Measurements from ENCODE around the gene ARMC3.
A peak's percentile ranks its signal among the peaks of the same experiment; 100 is the strongest.
"Not testable (repeated sequence)": the region's sequence is repeated elsewhere in the genome, so short reads cannot be mapped to it uniquely, and the experiment has no call there.

ARMC3 gene

GRCh38 chr10:22911067-22911466 is 16.8 kb upstream of the ARMC3 start:
- H3K36me3 ChIP-seq (ENCODE audit: insufficient read depth, insufficient read length, low read length) = no peaks in the 10 kb centered on the region
- no peaks in the 10 kb centered on the region for H3K27me3 ChIP-seq (ENCODE audit: insufficient read depth, insufficient read length)
- peaks cover 15% of the 10 kb centered on the region; the same call in 1 of the 2 replicates for H3K9me3 ChIP-seq (ENCODE audit: insufficient read depth, low read length)
- no peak overlapping the region for H3K9ac ChIP-seq (ENCODE audit: insufficient read length, low read depth)
- no peak for DNase-seq (ENCODE audit: low read depth, low spot score)
- H3K4me3 ChIP-seq (ENCODE audit: insufficient read length, low read depth) = no peak overlapping the region
- TF ChIP-seq YY1 (IDR thresholded peaks at IDR 0.05; ENCODE audit: insufficient read depth, insufficient read length) (no peak), ZNF274 (IDR thresholded peaks at IDR 0.05; ENCODE audit: low read depth, low read length) (no peak), SUZ12 (IDR thresholded peaks at IDR 0.05; ENCODE audit: extremely low read depth, insufficient read depth, insufficient read length) (no peak)
- H3K4me1 ChIP-seq (ENCODE audit: insufficient read depth, insufficient read length) = no peaks in the 10 kb centered on the region

GRCh38 chr10:22911889-22912762 is 15.7 kb upstream of the ARMC3 start:
- Histone ChIP-seq H3K9me3 (ENCODE audit: insufficient read depth, low read length) (peaks cover 20% of the 10 kb centered on the region; the same call in 1 of the 2 replicates), H3K27me3 (ENCODE audit: insufficient read depth, insufficient read length) (no peaks in the 10 kb centered on the region), H3K4me3 (ENCODE audit: insufficient read length, low read depth) (no peak overlapping the region), H3K4me1 (ENCODE audit: insufficient read depth, insufficient read length) (no peaks in the 10 kb centered on the region), H3K36me3 (ENCODE audit: insufficient read depth, insufficient read length, low read length) (no peaks in the 10 kb centered on the region), H3K9ac (ENCODE audit: insufficient read length, low read depth) (no peak overlapping the region)
- DNase-seq (ENCODE audit: low read depth, low spot score) = no peak
- TF ChIP-seq YY1 (IDR thresholded peaks at IDR 0.05; ENCODE audit: insufficient read depth, insufficient read length) (no peak), SUZ12 (IDR thresholded peaks at IDR 0.05; ENCODE audit: extremely low read depth, insufficient read depth, insufficient read length) (no peak), ZNF274 (IDR thresholded peaks at IDR 0.05; ENCODE audit: low read depth, low read length) (no peak)

GRCh38 chr10:22912763-22913384 is 15.0 kb upstream of the ARMC3 start:
- H3K9ac ChIP-seq (ENCODE audit: insufficient read length, low read depth) = no peak overlapping the region
- H3K27me3 ChIP-seq (ENCODE audit: insufficient read depth, insufficient read length) = no peaks in the 10 kb centered on the region
- H3K4me1 ChIP-seq (ENCODE audit: insufficient read depth, insufficient read length) = no peaks in the 10 kb centered on the region
- no peak overlapping the region for H3K4me3 ChIP-seq (ENCODE audit: insufficient read length, low read depth)
- DNase-seq (ENCODE audit: low read depth, low spot score) = no peak
- TF ChIP-seq YY1 (IDR thresholded peaks at IDR 0.05; ENCODE audit: insufficient read depth, insufficient read length) (no peak), SUZ12 (IDR thresholded peaks at IDR 0.05; ENCODE audit: extremely low read depth, insufficient read depth, insufficient read length) (no peak), ZNF274 (IDR thresholded peaks at IDR 0.05; ENCODE audit: low read depth, low read length) (no peak)
- peaks cover 20% of the 10 kb centered on the region; the same call in 1 of the 2 replicates for H3K9me3 ChIP-seq (ENCODE audit: insufficient read depth, low read length)
- H3K36me3 ChIP-seq (ENCODE audit: insufficient read depth, insufficient read length, low read length) = no peaks in the 10 kb centered on the region

- TF ChIP-seq YY1 (IDR thresholded peaks at IDR 0.05; ENCODE audit: insufficient read depth, insufficient read length) (no peak), ZNF274 (IDR thresholded peaks at IDR 0.05; ENCODE audit: low read depth, low read length) (no peak)
These were observed 14.3 kb upstream of the ARMC3 start for GRCh38 chr10:22913474-22914092.

GRCh38 chr10:22915314-22915713 is 12.5 kb upstream of the ARMC3 start:
- Histone ChIP-seq H3K4me1 (ENCODE audit: insufficient read depth, insufficient read length) (no peaks in the 10 kb centered on the region), H3K27me3 (ENCODE audit: insufficient read depth, insufficient read length) (no peaks in the 10 kb centered on the region), H3K9ac (ENCODE audit: insufficient read length, low read depth) (no peak overlapping the region), H3K36me3 (ENCODE audit: insufficient read depth, insufficient read length, low read length) (no peaks in the 10 kb centered on the region), H3K9me3 (ENCODE audit: insufficient read depth, low read length) (peaks cover 5% of the 10 kb centered on the region; the same call in 1 of the 2 replicates), H3K4me3 (ENCODE audit: insufficient read length, low read depth) (no peak overlapping the region)
- no peak for TF ChIP-seq ZNF274 (IDR thresholded peaks at IDR 0.05; ENCODE audit: low read depth, low read length)
- TF ChIP-seq YY1 (IDR thresholded peaks at IDR 0.05; ENCODE audit: insufficient read depth, insufficient read length) = no peak
- TF ChIP-seq SUZ12 (IDR thresholded peaks at IDR 0.05; ENCODE audit: extremely low read depth, insufficient read depth, insufficient read length) = no peak
- DNase-seq (ENCODE audit: low read depth, low spot score) = no peak

More at GRCh38 chr10:22913474-22914092, 14.3 kb upstream of the ARMC3 start:
- no peak overlapping the region for H3K4me3 ChIP-seq (ENCODE audit: insufficient read length, low read depth)
- H3K27me3 ChIP-seq (ENCODE audit: insufficient read depth, insufficient read length) = no peaks in the 10 kb centered on the region
- no peak overlapping the region for H3K9ac ChIP-seq (ENCODE audit: insufficient read length, low read depth)
- no peaks in the 10 kb centered on the region for H3K36me3 ChIP-seq (ENCODE audit: insufficient read depth, insufficient read length, low read length)
- no peaks in the 10 kb centered on the region for H3K4me1 ChIP-seq (ENCODE audit: insufficient read depth, insufficient read length)
- H3K9me3 ChIP-seq (ENCODE audit: insufficient read depth, low read length) = peaks cover 14% of the 10 kb centered on the region; the same call in 1 of the 2 replicates
- DNase-seq (ENCODE audit: low read depth, low spot score) = no peak

GRCh38 chr10:22925088-22925487 is 2.8 kb upstream of the ARMC3 start:
- Histone ChIP-seq H3K36me3 (ENCODE audit: insufficient read depth, insufficient read length, low read length) (no peaks in the 10 kb centered on the region), H3K9ac (ENCODE audit: insufficient read length, low read depth) (no peak overlapping the region), H3K4me1 (ENCODE audit: insufficient read depth, insufficient read length) (no peaks in the 10 kb centered on the region), H3K4me3 (ENCODE audit: insufficient read length, low read depth) (no peak overlapping the region), H3K9me3 (ENCODE audit: insufficient read depth, low read length) (peaks cover 6% of the 10 kb centered on the region), H3K27me3 (ENCODE audit: insufficient read depth, insufficient read length) (peaks cover 33% of the 10 kb centered on the region)
- DNase-seq (ENCODE audit: low read depth, low spot score) = no peak
- TF ChIP-seq YY1 (IDR thresholded peaks at IDR 0.05; ENCODE audit: insufficient read depth, insufficient read length) = no peak
- TF ChIP-seq ZNF274 (IDR thresholded peaks at IDR 0.05; ENCODE audit: low read depth, low read length) = no peak
- no peak for TF ChIP-seq SUZ12 (IDR thresholded peaks at IDR 0.05; ENCODE audit: extremely low read depth, insufficient read depth, insufficient read length)

GRCh38 chr10:22927166-22927565 is 687 bp upstream of the ARMC3 start:
- Histone ChIP-seq H3K4me3 (ENCODE audit: insufficient read length, low read depth) (peak overlapping the region; percentile 61), H3K27me3 (ENCODE audit: insufficient read depth, insufficient read length) (peaks cover 33% of the 10 kb centered on the region), H3K9ac (ENCODE audit: insufficient read length, low read depth) (peak overlapping the region; percentile 57), H3K9me3 (ENCODE audit: insufficient read depth, low read length) (peaks cover 2% of the 10 kb centered on the region), H3K4me1 (ENCODE audit: insufficient read depth, insufficient read length) (no peaks in the 10 kb centered on the region), H3K36me3 (ENCODE audit: insufficient read depth, insufficient read length, low read length) (no peaks in the 10 kb centered on the region)
- TF ChIP-seq YY1 (IDR thresholded peaks at IDR 0.05; ENCODE audit: insufficient read depth, insufficient read length) = no peak
- TF ChIP-seq SUZ12 (IDR thresholded peaks at IDR 0.05; ENCODE audit: extremely low read depth, insufficient read depth, insufficient read length) = no peak
- TF ChIP-seq ZNF274 (IDR thresholded peaks at IDR 0.05; ENCODE audit: low read depth, low read length) = no peak
- DNase-seq (ENCODE audit: low read depth, low spot score) = no peak

- H3K4me3 ChIP-seq (ENCODE audit: insufficient read length, low read depth); H3K36me3 ChIP-seq (ENCODE audit: insufficient read depth, insufficient read length, low read length); DNase-seq (ENCODE audit: low read depth, low spot score); H3K4me1 ChIP-seq (ENCODE audit: insufficient read depth, insufficient read length); H3K9ac ChIP-seq (ENCODE audit: insufficient read length, low read depth); H3K9me3 ChIP-seq (ENCODE audit: insufficient read depth, low read length): not testable (repeated sequence)
- peaks cover 33% of the 10 kb centered on the region for H3K27me3 ChIP-seq (ENCODE audit: insufficient read depth, insufficient read length)
These were observed 1.2 kb downstream of the ARMC3 start for GRCh38 chr10:22929053-22929452.

All from NT2/D1 (cell line).